KG1 (cell line): ENCODE measurements around the gene LRP1B.
"Not testable (repeated sequence)": the region's sequence is repeated elsewhere in the genome, so short reads cannot be mapped to it uniquely, and the experiment has no call there.

Experiments used
- DNase-seq: peaks from one replicate; lab custom pipeline; 2025; lab: John Stamatoyannopoulos, UW

The LRP1B gene

GRCh38 chr2:141888987-141889555, 241.7 kb downstream of the LRP1B start:
- DNase-seq, result no peak

GRCh38 chr2:141887363-141887762, 243.5 kb downstream of the LRP1B start:
- DNase-seq, result no peak

GRCh38 chr2:141878016-141878415, 252.8 kb downstream of the LRP1B start:
- DNase-seq, result no peak

GRCh38 chr2:141871913-141872634, 258.7 kb downstream of the LRP1B start:
- no peak for DNase-seq

DNA sequence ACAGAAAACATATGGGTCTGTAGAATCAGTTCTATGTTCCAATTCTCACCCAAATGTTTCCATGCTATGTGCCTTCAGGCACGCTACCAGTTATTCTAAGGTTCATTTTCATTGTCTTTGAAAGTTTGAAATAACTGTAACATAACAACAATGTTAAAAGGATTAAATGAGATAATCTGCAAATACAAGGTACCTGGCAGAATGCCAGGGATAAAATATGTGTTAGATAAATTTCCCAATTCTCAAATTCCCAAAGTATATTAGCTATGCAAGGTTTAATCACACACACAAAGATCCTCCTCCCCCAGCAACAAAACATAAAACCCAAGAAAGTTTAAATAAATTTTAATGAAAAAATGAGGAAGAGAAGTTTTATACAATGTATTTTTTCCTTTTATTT, 261.2 kb downstream of the LRP1B start:
- DNase-seq, result no peak

DNA sequence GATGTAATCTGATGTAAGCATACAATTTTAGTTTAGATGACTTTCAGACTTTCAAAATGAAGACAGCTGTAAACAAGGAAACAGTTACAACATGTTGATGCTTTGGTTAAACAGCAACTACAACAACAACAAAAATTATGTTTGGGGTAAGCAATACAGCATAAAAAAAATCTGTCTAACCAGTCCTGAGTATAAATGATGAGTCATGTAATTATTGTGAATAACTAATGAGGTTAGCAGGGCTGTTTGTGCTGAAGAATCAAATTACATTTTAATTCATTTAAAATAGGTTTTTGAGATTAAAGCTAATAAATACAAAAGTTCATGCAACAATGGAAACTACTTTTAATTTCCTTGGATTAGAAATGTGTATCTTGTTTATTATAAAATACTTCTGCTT, 266.9 kb downstream of the LRP1B start:
- no peak for DNase-seq

- DNase-seq, result no peak
These were observed 274.4 kb downstream of the LRP1B start for GRCh38 chr2:141856215-141856919.

GRCh38 chr2:141848191-141848590, 282.6 kb downstream of the LRP1B start:
- DNase-seq, result no peak

DNA sequence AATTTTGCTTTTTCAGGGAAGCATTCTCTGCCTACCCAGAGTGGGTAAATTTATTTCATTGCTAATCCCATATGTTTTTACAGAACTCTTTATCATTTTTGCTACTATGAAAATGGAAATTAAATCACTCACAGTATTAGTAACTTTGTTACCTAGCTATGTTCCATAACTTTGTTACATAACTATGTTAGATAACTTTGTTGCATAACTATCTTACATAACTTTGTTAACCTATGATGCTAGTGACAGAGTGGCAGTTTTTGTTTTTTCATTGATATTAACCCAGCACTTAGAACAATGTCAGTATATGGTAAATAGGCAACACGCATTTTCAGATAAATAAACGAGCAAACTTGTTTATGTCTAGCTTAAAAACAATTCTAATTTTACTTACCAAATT, 286.6 kb downstream of the LRP1B start:
- no peak for DNase-seq

- DNase-seq, result no peak
These were observed 295.7 kb downstream of the LRP1B start for GRCh38 chr2:141835103-141835502.

GRCh38 chr2:141828761-141829160, 302.1 kb downstream of the LRP1B start:
- no peak for DNase-seq

- DNase-seq, result no peak
These were observed 306.0 kb downstream of the LRP1B start for GRCh38 chr2:141824790-141825189.

GRCh38 chr2:141820893-141821292, 309.9 kb downstream of the LRP1B start:
- DNase-seq, result no peak

GRCh38 chr2:141815320-141815719, 315.5 kb downstream of the LRP1B start:
- not testable (repeated sequence) for DNase-seq

GRCh38 chr2:141814150-141814549, 316.7 kb downstream of the LRP1B start:
- no peak for DNase-seq

DNA sequence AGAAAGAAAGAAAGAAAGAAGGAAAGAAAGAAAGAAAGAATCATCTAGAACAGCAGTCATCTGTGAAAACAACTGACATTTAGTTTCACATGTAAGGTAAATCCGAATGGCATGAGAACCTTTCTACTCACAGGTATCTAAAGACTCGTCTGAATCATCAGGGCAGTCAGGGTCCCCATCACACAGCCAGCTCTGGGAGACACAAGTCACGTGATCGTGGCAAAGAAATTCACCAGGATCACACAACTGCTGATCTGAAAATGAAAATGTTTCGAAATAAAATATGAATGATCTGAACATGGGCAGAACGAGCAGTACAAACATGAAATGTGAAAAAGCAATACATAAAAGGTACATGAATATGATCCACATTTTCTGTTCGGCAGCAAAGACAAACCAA, 320.7 kb downstream of the LRP1B start:
- no peak for DNase-seq

GRCh38 chr2:141806090-141806489, 324.7 kb downstream of the LRP1B start:
- DNase-seq, result no peak

GRCh38 chr2:141805302-141805701, 325.5 kb downstream of the LRP1B start:
- no peak for DNase-seq

DNA sequence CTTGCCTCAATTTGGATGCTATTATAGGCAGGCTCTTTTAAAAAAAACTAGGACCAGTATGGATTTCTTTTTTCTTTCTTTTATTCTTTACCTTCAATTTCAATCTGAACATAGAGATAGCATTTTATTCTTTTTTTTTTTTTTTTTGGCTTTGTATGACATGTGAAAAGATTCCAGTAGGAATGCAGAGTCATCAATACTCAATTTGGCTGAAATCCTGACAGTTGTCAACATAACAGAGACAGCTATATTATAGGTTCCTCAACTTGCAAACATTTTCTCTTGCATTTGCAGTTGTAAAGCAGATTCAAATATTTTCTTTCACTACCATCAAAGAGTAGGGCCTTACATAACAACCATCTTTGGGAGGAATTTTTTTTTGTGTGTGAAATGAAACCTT, 334.4 kb downstream of the LRP1B start:
- no peak for DNase-seq

GRCh38 chr2:141791521-141791920, 339.3 kb downstream of the LRP1B start:
- no peak for DNase-seq

- DNase-seq, result no peak
These were observed 348.2 kb downstream of the LRP1B start for GRCh38 chr2:141782574-141782973.

GRCh38 chr2:141778315-141778835, 352.4 kb downstream of the LRP1B start:
- DNase-seq, result no peak

DNA sequence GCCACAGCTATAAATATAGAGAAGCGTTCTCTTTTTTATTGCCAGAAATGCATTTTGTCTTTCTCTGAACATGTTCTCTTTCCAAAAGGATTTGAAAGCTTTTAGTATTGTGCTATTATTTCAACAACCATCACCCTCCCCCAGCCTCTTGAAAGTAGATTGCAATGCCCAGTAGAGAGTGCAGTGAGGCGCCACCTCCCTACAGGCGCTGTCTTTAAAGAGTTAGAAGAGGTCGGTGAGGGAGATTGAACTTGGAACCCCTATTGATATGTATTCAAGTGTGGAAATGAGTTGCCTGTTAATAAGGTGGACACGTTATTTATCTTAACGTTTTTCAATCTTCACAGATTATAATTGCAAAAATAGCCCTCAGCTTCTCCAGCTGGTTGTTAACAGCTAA, 360.3 kb downstream of the LRP1B start:
- DNase-seq, result no peak
